Caco-2 (cell line): ENCODE data around the gene FAM114A1. TPM values are rescaled to one million over a fixed set of nuclear protein-coding genes. Genes with fewer than 3 reads are reported as not detected.

Source experiments
- BruUV-seq: library from RNA; stranded (reverse); fragments of 400-500 nt; replicated peaks from 2 replicates; lab custom pipeline; 2021; lab: Mats Ljungman, UMichigan
- CTCF ChIA-PET: fragments of 300-600 bp; sonication (Branson Sonifier 250); formaldehyde crosslinking; loops from one replicate; lab custom pipeline; 2022; ENCODE audit warnings: antibody characterized with exemption; lab: Charles Lee
- POLR2A ChIA-PET: fragments of 300-600 bp; sonication (Branson Sonifier 250); formaldehyde crosslinking; loops from one replicate; lab custom pipeline; 2022; ENCODE audit warnings: antibody characterized with exemption; lab: Charles Lee
- DNase-seq, 2 experiments: peaks; one replicate each; pipeline versions ENCODE4 v3.0.0 to v3.0.0-alpha.2; 2020 to 2022
- H3K27me3 ChIP-seq: replicated peaks from 2 replicates; pipeline ENCODE4 v1.6.0; 2011; ENCODE audit warnings: low read length; ENCODE audit not compliant: control insufficient read depth, insufficient read depth
- H3K36me3 ChIP-seq: 2 replicates; pipeline ENCODE4 v1.5.1; 2011; ENCODE audit warnings: low read length; ENCODE audit not compliant: control insufficient read depth, insufficient read depth
- H3K4me1 ChIP-seq: fragments of 250-450 bp; sonication (Bioruptor Pico); 2 replicates; pipeline ENCODE4 v1.5.1; 2020; ENCODE audit warnings: mild to moderate bottlenecking
- H3K4me3 ChIP-seq: 2 replicates; pipeline ENCODE4 v1.5.1; 2011; ENCODE audit warnings: low read depth, mild to moderate bottlenecking, control low read depth, low read length
- H3K9me3 ChIP-seq: fragments of 250-450 bp; sonication (Bioruptor Pico); 2 replicates; pipeline ENCODE4 v1.5.1; 2020; ENCODE audit warnings: mild to moderate bottlenecking, moderate library complexity
- H3K27ac Mint-ChIP-seq: one replicate; pipeline ENCODE4 v1.8.0; 2022; ENCODE audit warnings: mixed read lengths; ENCODE audit not compliant: unreplicated experiment
- H3K27me3 Mint-ChIP-seq: one replicate; pipeline ENCODE4 v1.8.0; 2022; ENCODE audit warnings: mixed read lengths; ENCODE audit not compliant: insufficient read depth, unreplicated experiment
- H3K36me3 Mint-ChIP-seq: one replicate; pipeline ENCODE4 v1.8.0; 2022; ENCODE audit warnings: mild to moderate bottlenecking, mixed read lengths; ENCODE audit not compliant: insufficient read depth, unreplicated experiment
- H3K4me1 Mint-ChIP-seq: one replicate; pipeline ENCODE4 v1.8.0; 2022; ENCODE audit warnings: low read depth, mixed read lengths; ENCODE audit not compliant: unreplicated experiment
- H3K4me3 Mint-ChIP-seq: one replicate; pipeline ENCODE4 v1.8.0; 2022; ENCODE audit warnings: mild to moderate bottlenecking, moderate library complexity, mixed read lengths; ENCODE audit not compliant: unreplicated experiment
- H3K9me3 Mint-ChIP-seq: one replicate; pipeline ENCODE4 v1.8.0; 2022; ENCODE audit warnings: mixed read lengths; ENCODE audit not compliant: unreplicated experiment
- intact Hi-C: fragments of 100-400 bp; cut with micrococcal nuclease; formaldehyde crosslinking; loops from one replicate; pipeline ENCODE4 v1.10.0; 2022; ENCODE audit not compliant: unreplicated experiment
- total RNA-seq: library from RNA; stranded (reverse); gene quantifications from 2 replicates; pipeline ENCODE4 v1.2.3, GENCODE V29; 2022
- TF ChIP-seq, protein P1 (sequence below), 2 experiments: fragments of 200-600 bp in 1 of 2; IDR thresholded peaks; 1 replicate in 1 of 2; 2 replicates in 1 of 2; pipeline versions ENCODE4 v1.5.1 to v1.8.0; 2011 to 2022; ENCODE audit warnings: antibody characterized with exemption in 1 of 2, control low read depth in 1 of 2, inconsistent platforms in 1 of 2, low read depth in 1 of 2, low read length in 1 of 2, mild to moderate bottlenecking in 1 of 2, moderate library complexity in 1 of 2; ENCODE audit not compliant: insufficient read depth in 1 of 2, severe bottlenecking in 1 of 2, unreplicated experiment in 1 of 2

FAM114A1 gene
- total RNA-seq, 1 experiment from 2014 or later, result 20.8 TPM

DNA sequence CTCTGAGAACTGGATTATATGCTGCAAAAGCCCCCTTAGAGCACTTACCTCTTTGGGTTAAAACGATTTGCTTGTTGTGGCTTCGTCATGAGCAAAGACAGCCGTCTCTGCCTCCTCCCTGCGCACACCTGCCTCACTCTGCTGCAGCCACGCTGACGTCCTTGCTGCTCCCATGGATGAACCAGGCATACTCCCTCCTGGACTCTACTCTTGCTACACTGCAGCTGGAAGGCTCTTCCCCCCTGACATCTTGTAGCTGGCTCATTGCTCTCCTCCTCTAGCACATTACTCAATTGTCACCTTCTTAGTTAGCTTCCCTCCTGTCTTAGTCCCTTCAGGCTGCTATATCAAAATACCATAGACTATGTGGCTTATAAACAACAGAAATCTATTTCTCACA is 59.3 kb downstream of the FAM114A1 start:
- no TSS peak for BruUV-seq
- intact Hi-C loops, result no loop called here
- Mint-ChIP-seq H3K36me3 (no peaks in the 10 kb centered on the region), H3K4me1 (no peaks in the 10 kb centered on the region), H3K27ac (no peak overlapping the region), H3K4me3 (no peak overlapping the region), H3K9me3 (no peaks in the 10 kb centered on the region), H3K27me3 (no peaks in the 10 kb centered on the region)
- Histone ChIP-seq H3K27me3 (no peaks in the 10 kb centered on the region), H3K4me3 (no peak overlapping the region), H3K9me3 (no peaks in the 10 kb centered on the region), H3K4me1 (no peaks in the 10 kb centered on the region), H3K36me3 (no peaks in the 10 kb centered on the region)
- ChIA-PET CTCF (no interaction called here), POLR2A (no interaction called here)
- TF ChIP-seq, protein P1, sequence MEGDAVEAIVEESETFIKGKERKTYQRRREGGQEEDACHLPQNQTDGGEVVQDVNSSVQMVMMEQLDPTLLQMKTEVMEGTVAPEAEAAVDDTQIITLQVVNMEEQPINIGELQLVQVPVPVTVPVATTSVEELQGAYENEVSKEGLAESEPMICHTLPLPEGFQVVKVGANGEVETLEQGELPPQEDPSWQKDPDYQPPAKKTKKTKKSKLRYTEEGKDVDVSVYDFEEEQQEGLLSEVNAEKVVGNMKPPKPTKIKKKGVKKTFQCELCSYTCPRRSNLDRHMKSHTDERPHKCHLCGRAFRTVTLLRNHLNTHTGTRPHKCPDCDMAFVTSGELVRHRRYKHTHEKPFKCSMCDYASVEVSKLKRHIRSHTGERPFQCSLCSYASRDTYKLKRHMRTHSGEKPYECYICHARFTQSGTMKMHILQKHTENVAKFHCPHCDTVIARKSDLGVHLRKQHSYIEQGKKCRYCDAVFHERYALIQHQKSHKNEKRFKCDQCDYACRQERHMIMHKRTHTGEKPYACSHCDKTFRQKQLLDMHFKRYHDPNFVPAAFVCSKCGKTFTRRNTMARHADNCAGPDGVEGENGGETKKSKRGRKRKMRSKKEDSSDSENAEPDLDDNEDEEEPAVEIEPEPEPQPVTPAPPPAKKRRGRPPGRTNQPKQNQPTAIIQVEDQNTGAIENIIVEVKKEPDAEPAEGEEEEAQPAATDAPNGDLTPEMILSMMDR (IDR thresholded peaks at IDR 0.05; ENCODE audit: insufficient read depth in 1 of 2, low read depth in 1 of 2, low read length in 1 of 2, severe bottlenecking in 1 of 2, unreplicated experiment in 1 of 2), result no peak
- no peak for DNase-seq

DNA sequence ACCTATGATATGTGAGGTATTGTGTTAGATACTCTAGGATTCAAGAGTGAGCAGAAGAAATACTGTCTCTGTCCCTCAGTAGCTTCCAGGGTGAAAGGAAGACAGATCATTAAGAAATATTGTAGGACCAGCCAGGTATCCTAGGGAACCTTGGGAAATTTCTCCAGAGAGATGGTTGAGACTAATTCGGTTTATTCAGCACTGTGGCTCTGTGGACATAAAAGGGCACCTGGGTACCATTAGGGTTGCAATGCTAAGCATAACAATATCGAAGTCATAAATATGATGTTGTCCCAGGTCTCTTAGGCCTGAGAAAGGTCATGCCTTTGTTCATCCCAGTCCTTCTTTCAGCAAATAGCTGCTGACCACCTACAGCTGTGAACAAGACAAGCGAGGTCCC is 61.0 kb downstream of the FAM114A1 start:
- H3K4me3 Mint-ChIP-seq, result no peak overlapping the region
- TF ChIP-seq, protein P1 (IDR thresholded peaks at IDR 0.05; ENCODE audit: insufficient read depth in 1 of 2, low read depth in 1 of 2, low read length in 1 of 2, severe bottlenecking in 1 of 2, unreplicated experiment in 1 of 2), result no peak
- no peaks in the 10 kb centered on the region for H3K4me1 ChIP-seq
- no peaks in the 10 kb centered on the region for H3K9me3 Mint-ChIP-seq
- BruUV-seq, result no TSS peak
- POLR2A ChIA-PET, result no interaction called here
- peaks cover 9% of the 10 kb centered on the region for H3K36me3 Mint-ChIP-seq
- CTCF ChIA-PET, result no interaction called here
- no peak overlapping the region for H3K4me3 ChIP-seq
- intact Hi-C loops, result no loop called here
- H3K27ac Mint-ChIP-seq, result no peak overlapping the region
- H3K27me3 ChIP-seq, result no peaks in the 10 kb centered on the region
- no peak for DNase-seq
- H3K36me3 ChIP-seq, result no peaks in the 10 kb centered on the region
- H3K9me3 ChIP-seq, result no peaks in the 10 kb centered on the region
- H3K27me3 Mint-ChIP-seq, result no peaks in the 10 kb centered on the region
- H3K4me1 Mint-ChIP-seq, result no peaks in the 10 kb centered on the region

DNA sequence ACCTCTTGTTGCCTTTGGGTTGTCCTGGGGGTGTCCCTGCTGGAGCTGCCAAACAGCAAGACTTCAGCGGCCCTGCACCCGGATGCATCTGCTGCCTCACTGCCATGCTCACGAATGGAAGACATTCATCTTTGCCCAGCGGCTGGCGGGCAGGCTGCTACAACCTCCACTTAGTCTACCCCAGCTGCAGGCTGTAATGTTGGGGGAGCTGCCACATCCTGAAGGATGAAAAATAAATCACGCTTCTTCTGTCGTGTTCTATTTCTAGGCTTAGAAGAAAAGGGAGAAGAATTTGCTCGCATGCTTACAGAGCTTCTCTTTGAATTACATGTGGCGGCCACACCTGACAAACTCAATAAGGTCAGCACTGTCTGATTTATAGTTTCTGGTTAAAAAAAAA is 61.4 kb downstream of the FAM114A1 start:
- Mint-ChIP-seq H3K36me3 (peaks cover 9% of the 10 kb centered on the region), H3K9me3 (no peaks in the 10 kb centered on the region), H3K4me1 (no peaks in the 10 kb centered on the region), H3K4me3 (no peak overlapping the region), H3K27me3 (no peaks in the 10 kb centered on the region), H3K27ac (no peak overlapping the region)
- ChIA-PET POLR2A (no interaction called here), CTCF (no interaction called here)
- Histone ChIP-seq H3K4me3 (no peak overlapping the region), H3K27me3 (no peaks in the 10 kb centered on the region), H3K36me3 (no peaks in the 10 kb centered on the region), H3K4me1 (no peaks in the 10 kb centered on the region), H3K9me3 (no peaks in the 10 kb centered on the region)
- intact Hi-C loops, result no loop called here
- no peak for DNase-seq
- BruUV-seq, result no TSS peak
- TF ChIP-seq, protein P1 (IDR thresholded peaks at IDR 0.05; ENCODE audit: insufficient read depth in 1 of 2, low read depth in 1 of 2, low read length in 1 of 2, severe bottlenecking in 1 of 2, unreplicated experiment in 1 of 2), result no peak
